Activated CD4-positive, alpha-beta T cell treated with anti-CD3 and anti-CD28 coated beads for 48 hours (primary cell): ENCODE measurements around the gene PCDHGA11.
"Not testable (repeated sequence)": the region's sequence is repeated elsewhere in the genome, so short reads cannot be mapped to it uniquely, and the experiment has no call there.

Experiments used
- DNase-seq: peaks from one replicate; pipeline ENCODE4 v3.0.0-alpha.2; 2020

The PCDHGA11 gene

DNA sequence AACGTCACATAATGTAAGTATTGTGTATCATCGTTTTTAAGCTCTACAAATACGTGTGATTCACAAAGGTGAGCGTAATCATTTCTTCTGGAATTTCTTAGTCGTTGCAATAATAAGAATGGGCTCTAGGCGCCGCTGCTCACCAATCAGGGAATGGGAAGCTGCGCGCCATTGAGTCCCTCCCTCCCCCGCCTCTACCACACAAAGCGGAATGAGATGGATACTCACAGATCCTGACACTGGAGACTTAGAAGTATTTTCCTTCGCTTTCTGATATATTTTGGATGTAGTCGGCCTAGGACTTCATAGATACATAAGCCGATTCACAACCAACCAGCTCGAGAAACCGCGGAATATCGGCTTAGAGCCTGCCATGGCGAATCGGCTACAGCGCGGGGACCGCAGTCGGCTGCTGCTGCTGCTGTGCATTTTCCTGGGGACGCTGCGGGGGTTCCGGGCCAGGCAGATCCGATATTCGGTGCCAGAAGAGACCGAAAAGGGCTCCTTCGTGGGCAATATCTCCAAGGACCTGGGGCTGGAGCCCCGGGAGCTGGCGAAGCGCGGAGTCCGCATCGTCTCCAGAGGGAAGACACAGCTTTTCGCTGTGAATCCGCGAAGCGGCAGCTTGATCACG lies at the start of gene PCDHGA11:
Gene PCDHGA11, plus strand, starts transcription at position 197 of the 634 bp plus-strand sequence. Its CDS starts 177 bp downstream, at position 374.
- peak; percentile 75 for DNase-seq

DNA sequence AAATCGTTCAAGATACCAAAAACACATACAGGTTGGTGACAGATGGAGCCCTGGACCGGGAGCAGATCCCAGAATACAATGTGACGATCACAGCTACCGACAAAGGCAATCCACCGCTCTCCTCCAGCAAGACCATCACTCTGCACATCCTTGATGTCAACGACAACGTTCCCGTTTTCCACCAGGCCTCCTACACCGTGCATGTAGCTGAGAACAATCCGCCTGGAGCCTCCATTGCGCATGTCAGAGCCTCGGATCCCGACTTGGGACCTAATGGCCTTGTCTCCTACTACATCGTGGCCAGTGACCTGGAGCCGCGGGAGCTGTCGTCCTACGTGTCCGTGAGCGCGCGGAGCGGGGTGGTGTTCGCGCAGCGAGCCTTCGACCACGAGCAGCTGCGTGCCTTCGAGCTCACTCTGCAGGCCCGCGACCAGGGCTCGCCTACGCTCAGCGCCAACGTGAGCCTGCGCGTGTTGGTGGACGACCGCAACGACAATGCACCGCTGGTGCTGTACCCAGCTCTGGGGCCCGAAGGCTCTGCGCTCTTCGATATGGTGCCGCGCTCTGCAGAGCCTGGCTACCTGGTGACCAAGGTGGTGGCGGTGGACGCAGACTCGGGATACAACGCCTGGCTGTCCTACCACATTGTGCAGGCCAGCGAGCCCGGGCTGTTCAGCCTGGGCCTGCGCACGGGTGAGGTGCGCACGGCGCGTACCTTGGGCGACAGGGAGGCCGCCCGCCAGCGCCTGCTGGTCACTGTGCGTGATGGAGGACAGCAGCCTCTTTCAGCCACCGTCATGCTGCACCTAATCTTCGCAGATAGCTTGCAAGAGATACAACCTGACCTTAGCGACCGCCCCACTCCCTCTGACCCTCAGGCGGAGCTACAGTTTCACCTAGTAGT lies 49.0 kb upstream of the PCDHGA11 start:
- no peak for DNase-seq

DNA sequence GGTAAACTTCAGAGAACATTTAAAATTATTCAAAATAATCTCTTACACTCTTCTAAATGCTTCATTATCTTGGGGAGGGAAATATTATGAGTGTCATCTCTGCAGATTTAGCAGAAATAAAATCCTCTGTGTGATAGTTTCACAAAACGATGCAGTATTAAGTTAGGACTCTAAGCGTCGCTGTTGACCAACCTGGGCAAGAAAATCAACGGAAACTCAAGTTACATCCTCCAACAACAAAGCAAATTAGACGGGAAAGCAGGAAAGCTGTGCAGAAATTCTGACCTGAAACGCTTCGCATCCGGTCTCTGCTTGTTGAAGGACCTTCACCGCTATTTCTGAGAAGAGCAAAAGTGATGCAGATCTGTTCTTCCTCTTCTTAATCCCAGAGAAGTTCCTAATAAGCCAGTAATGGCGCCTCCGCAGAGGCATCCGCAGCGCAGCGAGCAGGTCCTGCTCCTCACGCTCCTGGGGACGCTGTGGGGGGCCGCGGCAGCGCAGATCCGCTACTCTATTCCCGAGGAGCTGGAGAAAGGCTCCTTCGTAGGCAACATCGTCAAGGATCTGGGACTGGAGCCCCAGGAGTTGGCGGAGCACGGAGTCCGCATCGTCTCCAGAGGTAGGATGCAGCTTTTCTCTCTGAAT lies 47.1 kb upstream of the PCDHGA11 start, which contains the start of gene PCDHGA6:
Gene PCDHGA6, plus strand, starts transcription at position 219 of the 645 bp plus-strand sequence. Its CDS starts 193 bp downstream, at position 412.
- no peak for DNase-seq

- DNase-seq: no peak
Measured at GRCh38 chr5:141374627-141375026, 46.2 kb upstream of the PCDHGA11 start.

DNA sequence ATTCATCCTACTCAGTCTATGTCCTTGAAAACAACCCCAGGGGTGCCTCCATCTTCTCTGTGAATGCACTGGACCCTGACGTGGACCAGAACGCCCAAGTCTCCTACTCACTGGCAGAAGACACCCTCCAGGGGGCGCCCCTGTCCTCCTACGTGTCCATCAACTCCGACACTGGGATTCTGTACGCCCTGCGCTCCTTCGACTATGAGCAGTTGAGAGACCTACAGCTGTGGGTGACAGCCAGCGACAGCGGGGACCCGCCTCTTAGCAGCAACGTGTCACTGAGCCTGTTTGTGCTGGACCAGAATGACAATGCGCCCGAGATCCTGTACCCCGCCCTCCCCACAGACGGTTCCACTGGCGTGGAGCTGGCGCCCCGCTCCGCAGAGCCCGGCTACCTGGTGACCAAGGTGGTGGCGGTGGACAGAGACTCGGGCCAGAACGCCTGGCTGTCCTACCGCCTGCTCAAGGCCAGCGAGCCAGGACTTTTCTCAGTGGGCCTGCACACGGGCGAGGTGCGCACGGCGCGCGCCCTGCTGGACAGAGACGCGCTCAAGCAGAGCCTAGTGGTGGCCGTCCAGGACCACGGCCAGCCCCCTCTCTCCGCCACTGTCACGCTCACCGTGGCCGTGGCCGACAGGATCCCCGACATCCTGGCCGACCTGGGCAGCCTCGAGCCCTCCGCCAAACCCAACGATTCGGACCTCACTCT lies 45.3 kb upstream of the PCDHGA11 start:
- not testable (repeated sequence) for DNase-seq

DNA sequence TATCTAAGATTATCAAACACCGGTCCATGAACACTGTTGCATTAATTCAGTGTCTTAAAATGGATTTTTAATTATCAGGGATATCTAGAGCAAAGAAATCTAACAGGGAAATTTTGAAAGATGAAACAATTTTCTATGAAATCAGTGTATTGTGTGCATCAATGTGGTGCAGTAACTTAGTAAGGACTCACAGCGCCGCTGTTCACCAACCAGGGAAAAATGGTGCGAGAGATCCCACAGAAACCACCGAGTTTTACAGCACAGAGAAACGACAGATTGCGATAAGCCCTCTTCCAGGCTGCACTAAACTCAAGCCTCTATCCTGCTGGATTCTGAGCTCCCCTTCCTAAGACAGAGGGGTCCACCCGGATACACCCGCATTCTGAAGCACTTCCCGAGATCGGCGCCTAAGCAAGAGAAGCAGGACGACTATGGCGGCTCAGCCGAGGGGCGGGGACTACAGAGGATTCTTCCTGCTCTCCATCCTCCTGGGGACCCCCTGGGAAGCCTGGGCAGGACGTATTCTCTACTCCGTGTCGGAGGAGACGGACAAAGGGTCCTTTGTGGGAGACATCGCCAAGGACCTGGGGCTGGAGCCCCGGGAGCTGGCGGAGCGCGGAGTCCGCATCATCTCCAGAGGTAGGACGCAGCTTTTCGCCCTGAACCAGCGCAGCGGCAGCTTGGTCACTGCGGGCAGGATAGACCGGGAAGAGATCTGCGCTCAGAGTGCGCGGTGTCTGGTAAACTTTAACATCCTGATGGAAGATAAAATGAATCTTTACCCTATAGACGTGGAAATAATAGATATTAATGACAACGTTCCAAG lies 38.2 kb upstream of the PCDHGA11 start, which contains the start of gene PCDHGA7:
Gene PCDHGA7, plus strand, starts transcription at position 274 of the 826 bp plus-strand sequence. Its CDS starts 158 bp downstream, at position 432.
- no peak for DNase-seq

GRCh38 chr5:141383345-141383744 lies 37.5 kb upstream of the PCDHGA11 start:
- no peak for DNase-seq

DNA sequence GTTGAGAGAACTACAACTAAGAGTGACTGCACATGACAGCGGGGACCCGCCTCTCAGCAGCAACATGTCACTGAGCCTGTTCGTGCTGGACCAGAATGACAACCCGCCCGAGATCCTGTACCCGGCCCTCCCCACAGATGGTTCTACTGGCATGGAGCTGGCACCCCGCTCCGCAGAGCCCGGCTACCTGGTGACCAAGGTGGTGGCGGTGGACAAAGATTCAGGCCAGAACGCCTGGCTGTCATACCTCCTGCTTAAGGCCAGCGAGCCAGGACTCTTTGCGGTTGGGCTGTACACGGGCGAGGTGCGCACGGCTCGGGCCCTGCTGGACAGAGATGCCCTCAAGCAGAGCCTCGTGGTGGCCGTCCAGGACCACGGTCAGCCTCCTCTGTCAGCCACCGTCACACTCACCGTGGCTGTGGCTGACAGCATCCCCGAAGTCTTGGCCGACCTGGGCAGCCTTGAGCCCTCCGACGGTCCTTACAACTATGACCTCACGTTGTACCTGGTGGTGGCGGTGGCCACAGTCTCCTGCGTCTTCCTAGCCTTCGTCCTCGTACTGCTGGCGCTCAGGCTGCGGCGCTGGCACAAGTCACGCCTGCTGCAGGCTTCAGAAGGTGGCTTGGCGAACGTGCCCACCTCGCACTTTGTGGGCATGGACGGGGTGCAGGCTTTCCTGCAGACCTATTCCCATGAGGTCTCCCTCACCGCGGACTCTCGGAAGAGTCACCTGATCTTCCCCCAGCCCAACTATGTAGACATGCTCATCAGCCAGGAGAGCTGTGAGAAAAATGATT lies 36.2 kb upstream of the PCDHGA11 start:
- DNase-seq: no peak

DNA sequence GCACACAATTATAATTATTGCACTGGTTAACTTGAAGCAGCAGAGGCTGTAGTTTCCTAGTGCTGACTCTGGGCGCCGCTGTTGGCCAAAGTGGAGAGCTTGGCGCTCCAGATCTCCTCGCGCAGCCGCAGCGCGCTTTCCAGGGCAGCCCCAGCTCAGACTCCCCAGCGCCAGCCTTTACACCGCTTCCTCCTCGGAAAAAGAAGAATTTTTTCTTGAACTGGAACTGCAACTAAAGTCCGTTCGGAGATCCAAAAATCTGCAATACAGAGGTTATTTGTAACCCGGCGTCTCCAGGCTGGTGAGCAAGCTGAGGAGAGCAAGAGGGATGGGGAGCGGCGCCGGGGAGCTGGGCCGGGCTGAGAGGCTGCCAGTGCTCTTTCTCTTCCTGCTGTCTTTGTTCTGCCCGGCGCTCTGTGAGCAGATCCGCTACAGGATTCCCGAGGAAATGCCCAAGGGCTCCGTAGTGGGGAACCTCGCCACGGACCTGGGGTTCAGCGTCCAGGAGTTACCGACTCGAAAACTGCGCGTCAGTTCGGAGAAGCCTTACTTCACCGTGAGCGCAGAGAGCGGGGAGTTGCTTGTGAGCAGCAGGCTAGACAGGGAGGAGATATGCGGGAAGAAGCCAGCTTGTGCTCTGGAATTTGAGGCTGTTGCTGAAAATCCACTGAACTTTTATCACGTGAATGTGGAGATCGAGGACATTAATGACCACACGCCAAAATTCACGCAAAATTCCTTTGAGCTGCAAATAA lies 33.1 kb upstream of the PCDHGA11 start, which contains the start of gene PCDHGB4:
Gene PCDHGB4, plus strand, starts transcription at position 142 of the 755 bp plus-strand sequence. Its CDS starts 187 bp downstream, at position 329.
- peak; percentile 51 for DNase-seq

DNA sequence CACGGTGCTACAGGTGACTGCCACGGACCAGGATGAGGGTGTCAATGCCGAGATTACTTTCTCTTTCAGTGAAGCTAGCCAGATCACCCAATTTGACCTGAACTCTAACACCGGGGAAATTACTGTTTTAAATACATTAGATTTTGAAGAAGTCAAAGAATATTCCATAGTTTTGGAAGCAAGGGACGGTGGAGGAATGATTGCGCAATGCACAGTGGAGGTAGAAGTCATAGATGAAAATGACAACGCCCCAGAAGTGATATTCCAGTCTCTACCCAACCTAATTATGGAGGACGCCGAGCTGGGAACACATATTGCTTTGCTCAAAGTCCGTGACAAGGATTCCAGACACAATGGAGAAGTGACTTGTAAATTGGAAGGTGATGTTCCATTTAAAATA lies 32.2 kb upstream of the PCDHGA11 start:
- DNase-seq: no peak

DNA sequence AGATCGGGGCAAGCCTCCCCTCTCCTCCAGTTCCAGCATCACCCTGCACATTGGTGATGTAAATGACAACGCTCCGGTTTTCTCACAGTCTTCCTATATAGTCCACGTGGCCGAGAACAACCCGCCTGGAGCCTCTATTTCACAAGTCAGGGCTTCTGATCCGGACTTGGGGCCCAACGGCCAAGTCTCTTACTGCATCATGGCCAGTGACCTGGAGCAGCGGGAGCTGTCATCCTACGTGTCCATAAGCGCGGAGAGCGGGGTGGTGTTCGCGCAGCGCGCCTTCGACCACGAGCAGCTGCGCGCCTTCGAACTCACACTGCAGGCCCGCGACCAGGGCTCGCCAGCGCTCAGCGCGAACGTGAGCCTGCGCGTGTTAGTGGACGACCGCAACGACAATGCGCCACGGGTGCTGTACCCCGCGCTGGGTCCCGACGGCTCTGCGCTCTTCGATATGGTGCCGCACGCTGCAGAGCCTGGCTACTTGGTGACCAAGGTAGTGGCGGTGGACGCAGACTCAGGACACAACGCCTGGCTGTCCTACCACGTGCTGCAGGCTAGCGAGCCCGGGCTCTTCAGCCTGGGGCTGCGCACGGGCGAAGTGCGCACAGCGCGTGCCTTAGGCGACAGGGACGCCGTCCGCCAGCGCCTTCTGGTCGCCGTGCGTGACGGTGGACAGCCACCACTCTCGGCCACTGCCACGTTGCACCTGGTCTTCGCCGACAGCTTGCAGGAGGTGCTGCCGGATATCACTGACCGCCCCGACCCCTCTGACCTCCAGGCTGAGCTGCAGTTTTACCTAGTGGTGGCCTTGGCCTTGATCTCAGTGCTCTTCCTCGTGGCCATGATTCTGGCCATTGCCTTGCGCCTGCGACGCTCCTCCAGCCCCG lies 31.5 kb upstream of the PCDHGA11 start:
- DNase-seq: no peak

GRCh38 chr5:141392429-141393198 lies 28.2 kb upstream of the PCDHGA11 start, which contains the start of gene PCDHGA8:
Gene PCDHGA8 (plus strand): TSS chr5:141392633. CDS start chr5:141392814, 181 bp downstream.
- no peak for DNase-seq

DNA sequence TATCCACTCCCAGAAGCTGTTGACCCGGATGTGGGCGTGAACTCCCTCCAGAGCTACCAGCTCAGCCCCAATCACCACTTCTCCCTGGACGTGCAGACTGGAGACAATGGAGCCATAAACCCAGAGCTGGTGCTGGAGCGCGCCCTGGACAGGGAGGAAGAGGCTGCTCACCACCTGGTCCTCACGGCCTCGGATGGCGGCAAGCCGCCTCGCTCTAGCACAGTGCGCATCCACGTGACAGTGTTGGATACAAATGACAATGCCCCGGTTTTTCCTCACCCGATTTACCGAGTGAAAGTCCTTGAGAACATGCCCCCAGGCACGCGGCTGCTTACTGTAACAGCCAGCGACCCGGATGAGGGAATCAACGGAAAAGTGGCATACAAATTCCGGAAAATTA lies 27.6 kb upstream of the PCDHGA11 start:
- no peak for DNase-seq

DNA sequence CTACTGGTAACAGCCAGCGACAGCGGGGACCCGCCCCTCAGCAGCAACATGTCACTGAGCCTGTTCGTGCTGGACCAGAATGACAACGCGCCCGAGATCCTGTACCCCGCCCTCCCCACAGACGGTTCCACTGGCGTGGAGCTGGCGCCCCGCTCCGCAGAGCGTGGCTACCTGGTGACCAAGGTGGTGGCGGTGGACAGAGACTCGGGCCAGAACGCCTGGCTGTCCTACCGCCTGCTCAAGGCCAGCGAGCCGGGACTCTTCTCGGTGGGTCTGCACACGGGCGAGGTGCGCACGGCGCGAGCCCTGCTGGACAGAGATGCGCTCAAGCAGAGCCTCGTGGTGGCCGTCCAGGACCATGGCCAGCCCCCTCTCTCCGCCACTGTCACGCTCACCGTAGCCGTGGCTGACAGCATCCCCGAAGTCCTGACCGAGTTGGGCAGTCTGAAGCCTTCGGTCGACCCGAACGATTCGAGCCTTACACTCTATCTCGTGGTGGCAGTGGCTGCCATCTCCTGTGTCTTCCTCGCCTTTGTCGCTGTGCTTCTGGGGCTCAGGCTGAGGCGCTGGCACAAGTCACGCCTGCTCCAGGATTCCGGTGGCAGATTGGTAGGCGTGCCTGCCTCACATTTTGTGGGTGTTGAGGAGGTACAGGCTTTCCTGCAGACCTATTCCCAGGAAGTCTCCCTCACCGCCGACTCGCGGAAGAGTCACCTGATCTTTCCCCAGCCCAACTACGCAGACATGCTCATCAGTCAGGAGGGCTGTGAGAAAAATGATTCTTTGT lies 26.3 kb upstream of the PCDHGA11 start:
- not testable (repeated sequence) for DNase-seq

GRCh38 chr5:141397756-141398551 lies 22.9 kb upstream of the PCDHGA11 start, which contains the start of gene PCDHGB5:
Gene PCDHGB5 (plus strand): TSS chr5:141397947. CDS start chr5:141398128, 181 bp downstream.
- peak; percentile 66 for DNase-seq

DNA sequence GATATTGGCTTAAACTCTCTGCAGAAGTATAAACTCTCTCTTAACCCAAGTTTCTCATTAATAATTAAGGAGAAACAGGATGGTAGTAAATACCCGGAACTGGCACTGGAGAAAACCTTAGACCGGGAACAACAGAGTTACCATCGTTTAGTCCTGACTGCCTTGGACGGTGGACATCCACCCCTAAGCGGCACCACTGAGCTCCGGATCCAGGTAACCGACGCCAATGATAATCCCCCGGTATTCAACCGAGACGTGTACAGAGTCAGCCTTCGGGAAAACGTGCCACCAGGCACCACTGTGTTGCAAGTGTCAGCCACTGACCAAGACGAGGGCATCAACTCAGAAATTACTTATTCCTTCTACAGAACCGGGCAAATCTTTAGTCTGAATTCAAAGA lies 22.2 kb upstream of the PCDHGA11 start:
- no peak for DNase-seq
